ENCODE data around the gene PLCL1.

The PLCL1 gene

GRCh38 chr2:197890168-197890567 is 85.8 kb downstream of the PLCL1 start:
- Histone ChIP-seq H3K27me3 (ENCODE audit: low read depth, low read length) (no peaks in the 10 kb centered on the region), H3K36me3 (ENCODE audit: control insufficient read depth in 1 of 2, insufficient read depth in 2 of 2, low read length in 2 of 2) (no peaks in the 10 kb centered on the region), H3K27ac (ENCODE audit: low read length) (no peak overlapping the region), H3K4me1 (ENCODE audit: control insufficient read depth in 1 of 2, insufficient read depth in 2 of 2, low read length in 2 of 2) (peaks cover 3 to 16% of the 10 kb centered on the region in 2 donors), H3K4me3 (ENCODE audit: low read depth in 1 of 2, low read length in 2 of 2) (no peak overlapping the region), H3K9me3 (ENCODE audit: control insufficient read depth in 1 of 2, low read length in 2 of 2) (no peaks in the 10 kb centered on the region)

GRCh38 chr2:197891897-197892442 is 87.6 kb downstream of the PLCL1 start:
- Histone ChIP-seq H3K4me1 (ENCODE audit: control insufficient read depth in 1 of 2, insufficient read depth in 2 of 2, low read length in 2 of 2) (peaks cover 3 to 16% of the 10 kb centered on the region in 2 donors), H3K27ac (ENCODE audit: low read length) (no peak overlapping the region), H3K27me3 (ENCODE audit: low read depth, low read length) (no peaks in the 10 kb centered on the region), H3K36me3 (ENCODE audit: control insufficient read depth in 1 of 2, insufficient read depth in 2 of 2, low read length in 2 of 2) (no peaks in the 10 kb centered on the region), H3K4me3 (ENCODE audit: low read depth in 1 of 2, low read length in 2 of 2) (no peak overlapping the region), H3K9me3 (ENCODE audit: control insufficient read depth in 1 of 2, low read length in 2 of 2) (no peaks in the 10 kb centered on the region)

- H3K36me3 ChIP-seq (ENCODE audit: control insufficient read depth in 1 of 2, insufficient read depth in 2 of 2, low read length in 2 of 2), result no peaks in the 10 kb centered on the region
- H3K4me3 ChIP-seq (ENCODE audit: low read depth in 1 of 2, low read length in 2 of 2), result peak overlapping the region; percentile 0 to 25
- H3K9me3 ChIP-seq (ENCODE audit: control insufficient read depth in 1 of 2, low read length in 2 of 2), result no peaks in the 10 kb centered on the region
- H3K27me3 ChIP-seq (ENCODE audit: low read depth, low read length), result no peaks in the 10 kb centered on the region
- H3K4me1 ChIP-seq (ENCODE audit: control insufficient read depth in 1 of 2, insufficient read depth in 2 of 2, low read length in 2 of 2), result peaks cover 3 to 16% of the 10 kb centered on the region in 2 donors
- H3K27ac ChIP-seq (ENCODE audit: low read length), result no peak overlapping the region
Observed at GRCh38 chr2:197893403-197894177, 89.2 kb downstream of the PLCL1 start.

- Histone ChIP-seq H3K27me3 (ENCODE audit: low read depth, low read length) (no peaks in the 10 kb centered on the region), H3K4me1 (ENCODE audit: control insufficient read depth in 1 of 2, insufficient read depth in 2 of 2, low read length in 2 of 2) (peaks cover 3 to 16% of the 10 kb centered on the region in 2 donors), H3K9me3 (ENCODE audit: control insufficient read depth in 1 of 2, low read length in 2 of 2) (no peaks in the 10 kb centered on the region), H3K27ac (ENCODE audit: low read length) (no peak overlapping the region), H3K4me3 (ENCODE audit: low read depth in 1 of 2, low read length in 2 of 2) (no peak overlapping the region), H3K36me3 (ENCODE audit: control insufficient read depth in 1 of 2, insufficient read depth in 2 of 2, low read length in 2 of 2) (no peaks in the 10 kb centered on the region)
Observed at GRCh38 chr2:197894751-197895274, 90.4 kb downstream of the PLCL1 start.

GRCh38 chr2:197897960-197898678 is 93.7 kb downstream of the PLCL1 start:
- no peaks in the 10 kb centered on the region for H3K9me3 ChIP-seq (ENCODE audit: control insufficient read depth in 1 of 2, low read length in 2 of 2)
- no peaks in the 10 kb centered on the region for H3K27me3 ChIP-seq (ENCODE audit: low read depth, low read length)
- H3K27ac ChIP-seq (ENCODE audit: low read length), result no peak overlapping the region
- peaks cover 0 to 6% of the 10 kb centered on the region in 2 donors for H3K4me1 ChIP-seq (ENCODE audit: control insufficient read depth in 1 of 2, insufficient read depth in 2 of 2, low read length in 2 of 2)
- H3K4me3 ChIP-seq (ENCODE audit: low read depth in 1 of 2, low read length in 2 of 2), result no peak overlapping the region
- no peaks in the 10 kb centered on the region for H3K36me3 ChIP-seq (ENCODE audit: control insufficient read depth in 1 of 2, insufficient read depth in 2 of 2, low read length in 2 of 2)

GRCh38 chr2:197904446-197904845 is 100.1 kb downstream of the PLCL1 start:
- Histone ChIP-seq H3K36me3 (ENCODE audit: control insufficient read depth in 1 of 2, insufficient read depth in 2 of 2, low read length in 2 of 2) (no peaks in the 10 kb centered on the region), H3K27me3 (ENCODE audit: low read depth, low read length) (no peaks in the 10 kb centered on the region), H3K9me3 (ENCODE audit: control insufficient read depth in 1 of 2, low read length in 2 of 2) (no peaks in the 10 kb centered on the region), H3K4me1 (ENCODE audit: control insufficient read depth in 1 of 2, insufficient read depth in 2 of 2, low read length in 2 of 2) (peaks cover 0 to 5% of the 10 kb centered on the region in 2 donors), H3K27ac (ENCODE audit: low read length) (no peak overlapping the region), H3K4me3 (ENCODE audit: low read depth in 1 of 2, low read length in 2 of 2) (no peak overlapping the region)

GRCh38 chr2:197908156-197908555 is 103.8 kb downstream of the PLCL1 start:
- peaks cover 0 to 8% of the 10 kb centered on the region in 2 donors for H3K4me1 ChIP-seq (ENCODE audit: control insufficient read depth in 1 of 2, insufficient read depth in 2 of 2, low read length in 2 of 2)
- no peaks in the 10 kb centered on the region for H3K9me3 ChIP-seq (ENCODE audit: control insufficient read depth in 1 of 2, low read length in 2 of 2)
- no peak overlapping the region for H3K4me3 ChIP-seq (ENCODE audit: low read depth in 1 of 2, low read length in 2 of 2)
- H3K27ac ChIP-seq (ENCODE audit: low read length), result no peak overlapping the region
- H3K27me3 ChIP-seq (ENCODE audit: low read depth, low read length), result no peaks in the 10 kb centered on the region
- no peaks in the 10 kb centered on the region for H3K36me3 ChIP-seq (ENCODE audit: control insufficient read depth in 1 of 2, insufficient read depth in 2 of 2, low read length in 2 of 2)

GRCh38 chr2:197908990-197909776 is 104.8 kb downstream of the PLCL1 start:
- H3K27ac ChIP-seq (ENCODE audit: low read length), result no peak overlapping the region
- no peak overlapping the region for H3K4me3 ChIP-seq (ENCODE audit: low read depth in 1 of 2, low read length in 2 of 2)
- H3K27me3 ChIP-seq (ENCODE audit: low read depth, low read length), result no peaks in the 10 kb centered on the region
- peaks cover 0 to 8% of the 10 kb centered on the region in 2 donors for H3K4me1 ChIP-seq (ENCODE audit: control insufficient read depth in 1 of 2, insufficient read depth in 2 of 2, low read length in 2 of 2)
- no peaks in the 10 kb centered on the region for H3K36me3 ChIP-seq (ENCODE audit: control insufficient read depth in 1 of 2, insufficient read depth in 2 of 2, low read length in 2 of 2)
- H3K9me3 ChIP-seq (ENCODE audit: control insufficient read depth in 1 of 2, low read length in 2 of 2), result no peaks in the 10 kb centered on the region

- no peaks in the 10 kb centered on the region for H3K9me3 ChIP-seq (ENCODE audit: control insufficient read depth in 1 of 2, low read length in 2 of 2)
- no peak overlapping the region for H3K4me3 ChIP-seq (ENCODE audit: low read depth in 1 of 2, low read length in 2 of 2)
- H3K4me1 ChIP-seq (ENCODE audit: control insufficient read depth in 1 of 2, insufficient read depth in 2 of 2, low read length in 2 of 2), result peaks cover 0 to 11% of the 10 kb centered on the region in 2 donors
- no peak overlapping the region for H3K27ac ChIP-seq (ENCODE audit: low read length)
- H3K27me3 ChIP-seq (ENCODE audit: low read depth, low read length), result no peaks in the 10 kb centered on the region
- H3K36me3 ChIP-seq (ENCODE audit: control insufficient read depth in 1 of 2, insufficient read depth in 2 of 2, low read length in 2 of 2), result no peaks in the 10 kb centered on the region
Observed at GRCh38 chr2:197911667-197912066, 107.3 kb downstream of the PLCL1 start.

- no peaks in the 10 kb centered on the region for H3K9me3 ChIP-seq (ENCODE audit: control insufficient read depth in 1 of 2, low read length in 2 of 2)
- peaks cover 0 to 11% of the 10 kb centered on the region in 2 donors for H3K4me1 ChIP-seq (ENCODE audit: control insufficient read depth in 1 of 2, insufficient read depth in 2 of 2, low read length in 2 of 2)
Observed at GRCh38 chr2:197913084-197913483, 108.7 kb downstream of the PLCL1 start.

GRCh38 chr2:197914778-197915177 is 110.4 kb downstream of the PLCL1 start:
- peaks cover 0 to 3% of the 10 kb centered on the region in 2 donors for H3K4me1 ChIP-seq (ENCODE audit: control insufficient read depth in 1 of 2, insufficient read depth in 2 of 2, low read length in 2 of 2)
- no peaks in the 10 kb centered on the region for H3K36me3 ChIP-seq (ENCODE audit: control insufficient read depth in 1 of 2, insufficient read depth in 2 of 2, low read length in 2 of 2)
- H3K27ac ChIP-seq (ENCODE audit: low read length), result no peak overlapping the region

More at GRCh38 chr2:197913084-197913483, 108.7 kb downstream of the PLCL1 start:
- no peak overlapping the region for H3K4me3 ChIP-seq (ENCODE audit: low read depth in 1 of 2, low read length in 2 of 2)
- no peak overlapping the region for H3K27ac ChIP-seq (ENCODE audit: low read length)
- no peaks in the 10 kb centered on the region for H3K27me3 ChIP-seq (ENCODE audit: low read depth, low read length)
- no peaks in the 10 kb centered on the region for H3K36me3 ChIP-seq (ENCODE audit: control insufficient read depth in 1 of 2, insufficient read depth in 2 of 2, low read length in 2 of 2)

More at GRCh38 chr2:197914778-197915177, 110.4 kb downstream of the PLCL1 start:
- H3K9me3 ChIP-seq (ENCODE audit: control insufficient read depth in 1 of 2, low read length in 2 of 2), result no peaks in the 10 kb centered on the region
- no peaks in the 10 kb centered on the region for H3K27me3 ChIP-seq (ENCODE audit: low read depth, low read length)
- H3K4me3 ChIP-seq (ENCODE audit: low read depth in 1 of 2, low read length in 2 of 2), result no peak overlapping the region
